Esophagus squamous epithelium (tissue), 4 donors: ENCODE measurements around the gene CMAS.

ENCODE experiments used
- CTCF ChIP-seq, 6 experiments: fragments of 450-650 bp in 4 of 6; fragments of 200-600 bp in 2 of 6; sonication (generic) in 2 of 6; IDR thresholded peaks; one replicate each; pipeline ENCODE4 v1.5.1; 2016 to 2019; ENCODE audit warnings: antibody characterized with exemption in 6 of 6, mild to moderate bottlenecking in 4 of 6, moderate library complexity in 4 of 6
- POLR2A ChIP-seq, 4 donors: fragments of 450-650 bp; IDR thresholded peaks; one replicate each; pipeline ENCODE4 v1.6.1; 2017; ENCODE audit warnings: antibody characterized with exemption in 4 of 4, mild to moderate bottlenecking in 4 of 4, moderate library complexity in 3 of 4

- TF ChIP-seq CTCF (IDR thresholded peaks at IDR 0.05) (no peak), POLR2A (IDR thresholded peaks at IDR 0.05) (no peak)
Observed at GRCh38 chr12:21998782-21999181, 47.2 kb upstream of the CMAS start.
